Measurements from ENCODE around the gene CAVIN3.

DNA sequence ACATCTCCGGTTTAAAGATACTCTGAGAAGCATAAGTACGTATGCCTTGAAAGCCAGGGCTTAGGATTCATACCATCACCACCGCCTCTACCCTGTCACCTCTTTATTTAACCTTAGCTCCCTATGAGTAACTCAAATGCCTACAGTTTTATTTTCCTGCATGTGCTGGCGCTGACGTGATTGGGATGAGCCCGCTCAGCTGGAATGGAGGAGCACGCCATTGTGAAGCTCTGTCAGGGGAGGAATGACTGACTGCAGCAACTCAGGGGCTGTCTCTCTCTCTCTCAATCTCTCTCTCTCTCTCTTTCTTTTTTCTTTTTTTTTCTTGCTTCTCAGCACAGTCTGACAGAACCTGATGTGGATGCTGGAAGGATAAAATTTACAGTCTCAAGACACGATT lies 12.4 kb downstream of the CAVIN3 start:
- TF ChIP-seq, protein P1, sequence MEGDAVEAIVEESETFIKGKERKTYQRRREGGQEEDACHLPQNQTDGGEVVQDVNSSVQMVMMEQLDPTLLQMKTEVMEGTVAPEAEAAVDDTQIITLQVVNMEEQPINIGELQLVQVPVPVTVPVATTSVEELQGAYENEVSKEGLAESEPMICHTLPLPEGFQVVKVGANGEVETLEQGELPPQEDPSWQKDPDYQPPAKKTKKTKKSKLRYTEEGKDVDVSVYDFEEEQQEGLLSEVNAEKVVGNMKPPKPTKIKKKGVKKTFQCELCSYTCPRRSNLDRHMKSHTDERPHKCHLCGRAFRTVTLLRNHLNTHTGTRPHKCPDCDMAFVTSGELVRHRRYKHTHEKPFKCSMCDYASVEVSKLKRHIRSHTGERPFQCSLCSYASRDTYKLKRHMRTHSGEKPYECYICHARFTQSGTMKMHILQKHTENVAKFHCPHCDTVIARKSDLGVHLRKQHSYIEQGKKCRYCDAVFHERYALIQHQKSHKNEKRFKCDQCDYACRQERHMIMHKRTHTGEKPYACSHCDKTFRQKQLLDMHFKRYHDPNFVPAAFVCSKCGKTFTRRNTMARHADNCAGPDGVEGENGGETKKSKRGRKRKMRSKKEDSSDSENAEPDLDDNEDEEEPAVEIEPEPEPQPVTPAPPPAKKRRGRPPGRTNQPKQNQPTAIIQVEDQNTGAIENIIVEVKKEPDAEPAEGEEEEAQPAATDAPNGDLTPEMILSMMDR (IDR thresholded peaks at IDR 0.05; ENCODE audit: extremely low read depth in 1 of 2, insufficient read depth in 1 of 2, low read depth in 1 of 2, low read length in 2 of 2) = no peak
- no peak for TF ChIP-seq POLR2A (IDR thresholded peaks at IDR 0.05; ENCODE audit: low read depth, low read length)
